Measurements from ENCODE around the gene ZNF397. TPM values are rescaled to one million over a fixed set of nuclear protein-coding genes. Genes with fewer than 3 reads are reported as not detected.

Gene ZNF397
- total RNA-seq, 6 experiments from 2014 or later = 9.1 to 13.1 (median 10.9) TPM

DNA sequence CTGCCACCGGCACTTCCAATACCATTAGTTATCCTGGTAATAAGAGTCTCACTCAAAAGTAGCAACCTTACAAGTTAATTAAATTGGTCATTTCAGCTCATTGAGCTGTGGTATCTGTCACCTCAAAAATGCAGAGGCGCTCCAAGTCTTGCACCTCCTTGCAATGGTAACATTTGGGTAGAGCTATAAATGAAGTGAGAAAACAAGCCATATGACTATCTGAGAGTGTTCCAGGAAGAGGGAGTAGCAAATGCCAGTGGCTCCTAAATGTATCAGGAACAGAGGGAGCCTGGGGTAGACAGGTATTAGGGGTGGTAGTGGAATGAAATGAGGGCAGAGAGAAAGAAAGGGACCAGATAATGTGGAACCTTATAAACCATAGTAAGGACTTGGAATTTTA, 55.2 kb downstream of the ZNF397 start:
- no peak overlapping the region for H3K27ac ChIP-seq
- H3K27me3 ChIP-seq = no peaks in the 10 kb centered on the region
- 93% methylated on average over 2 of the region's 2 CpGs for WGBS (ENCODE audit: insufficient coverage, low coverage, low lambda C conversion rate, missing lambda C conversion rate)
- no peak for DNase-seq
- no peak for TF ChIP-seq POLR2A (IDR thresholded peaks at IDR 0.05)
- TF ChIP-seq, protein P1, sequence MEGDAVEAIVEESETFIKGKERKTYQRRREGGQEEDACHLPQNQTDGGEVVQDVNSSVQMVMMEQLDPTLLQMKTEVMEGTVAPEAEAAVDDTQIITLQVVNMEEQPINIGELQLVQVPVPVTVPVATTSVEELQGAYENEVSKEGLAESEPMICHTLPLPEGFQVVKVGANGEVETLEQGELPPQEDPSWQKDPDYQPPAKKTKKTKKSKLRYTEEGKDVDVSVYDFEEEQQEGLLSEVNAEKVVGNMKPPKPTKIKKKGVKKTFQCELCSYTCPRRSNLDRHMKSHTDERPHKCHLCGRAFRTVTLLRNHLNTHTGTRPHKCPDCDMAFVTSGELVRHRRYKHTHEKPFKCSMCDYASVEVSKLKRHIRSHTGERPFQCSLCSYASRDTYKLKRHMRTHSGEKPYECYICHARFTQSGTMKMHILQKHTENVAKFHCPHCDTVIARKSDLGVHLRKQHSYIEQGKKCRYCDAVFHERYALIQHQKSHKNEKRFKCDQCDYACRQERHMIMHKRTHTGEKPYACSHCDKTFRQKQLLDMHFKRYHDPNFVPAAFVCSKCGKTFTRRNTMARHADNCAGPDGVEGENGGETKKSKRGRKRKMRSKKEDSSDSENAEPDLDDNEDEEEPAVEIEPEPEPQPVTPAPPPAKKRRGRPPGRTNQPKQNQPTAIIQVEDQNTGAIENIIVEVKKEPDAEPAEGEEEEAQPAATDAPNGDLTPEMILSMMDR (IDR thresholded peaks at IDR 0.05) = no peak
- H3K4me1 ChIP-seq = peaks cover 0 to 8% (median 0%) of the 10 kb centered on the region in 4 donors
- intact Hi-C loops (cut with DNase I) = loop anchor here in 1 of 2 donors (10.0 kb wide), 1 partner anchor 51 kb away; the partner anchor contains the start of gene ZNF397
- H3K9me3 ChIP-seq = peaks cover 0 to 13% (median 5%) of the 10 kb centered on the region in 4 donors
- ATAC-seq = no peak
- H3K4me3 ChIP-seq = no peak overlapping the region
- H3K36me3 ChIP-seq = peaks cover 0 to 2% (median 0%) of the 10 kb centered on the region in 4 donors

DNA sequence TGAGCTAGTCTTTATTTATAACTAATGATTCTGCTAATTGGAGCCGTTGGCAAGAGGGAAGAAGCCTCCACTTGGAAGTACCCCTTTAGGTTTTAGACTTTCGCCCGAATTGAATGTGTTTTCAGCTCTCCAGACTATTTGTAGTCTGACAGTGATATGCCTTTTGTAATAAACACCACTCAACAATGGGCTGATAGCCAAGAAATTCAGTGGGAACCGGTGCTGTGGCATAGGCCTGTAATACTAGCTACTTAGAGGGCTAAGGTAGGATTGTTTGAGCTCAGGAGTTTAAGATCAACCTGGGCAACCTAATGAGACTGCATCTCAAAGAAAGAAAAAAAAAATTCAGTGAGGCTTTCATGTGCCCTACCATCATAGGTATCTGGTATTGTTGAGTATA, 62.8 kb downstream of the ZNF397 start:
- no peak for ATAC-seq
- intact Hi-C loops (cut with DNase I) = no loop called here
- no peak overlapping the region for H3K4me3 ChIP-seq

DNA sequence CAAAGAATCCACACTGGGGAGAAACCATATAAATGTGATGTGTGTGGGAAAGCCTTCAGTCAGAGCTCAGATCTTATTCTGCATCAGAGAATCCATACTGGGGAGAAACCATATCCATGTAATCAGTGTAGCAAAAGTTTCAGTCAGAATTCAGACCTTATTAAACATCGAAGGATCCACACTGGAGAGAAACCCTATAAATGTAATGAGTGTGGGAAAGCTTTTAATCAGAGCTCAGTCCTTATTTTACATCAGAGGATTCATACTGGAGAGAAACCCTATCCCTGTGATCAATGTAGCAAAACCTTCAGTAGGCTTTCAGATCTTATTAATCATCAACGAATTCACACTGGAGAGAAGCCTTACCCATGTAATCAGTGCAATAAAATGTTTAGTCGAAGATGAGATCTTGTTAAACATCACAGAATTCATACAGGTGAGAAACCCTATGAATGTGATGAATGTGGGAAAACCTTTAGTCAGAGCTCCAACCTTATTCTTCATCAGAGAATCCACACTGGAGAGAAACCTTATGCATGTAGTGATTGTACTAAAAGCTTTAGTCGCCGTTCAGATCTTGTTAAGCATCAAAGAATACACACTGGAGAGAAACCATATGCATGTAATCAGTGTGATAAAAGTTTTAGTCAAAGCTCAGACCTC, 65.9 kb downstream of the ZNF397 start:
- TF ChIP-seq POLR2A (IDR thresholded peaks at IDR 0.05) = no peak
- TF ChIP-seq, protein P1 (IDR thresholded peaks at IDR 0.05) = no peak
- intact Hi-C loops (cut with DNase I) = no loop called here
- Histone ChIP-seq H3K36me3 (peaks cover 0 to 8% (median 0%) of the 10 kb centered on the region in 4 donors), H3K4me1 (no peaks in the 10 kb centered on the region), H3K27me3 (no peaks in the 10 kb centered on the region), H3K27ac (no peak overlapping the region), H3K9me3 (peaks cover 0 to 73% (median 27%) of the 10 kb centered on the region in 4 donors), H3K4me3 (no peak overlapping the region)
- ATAC-seq (no peak), DNase-seq (no peak)
- 89% methylated on average over 5 of the region's 5 CpGs for WGBS (ENCODE audit: insufficient coverage, low coverage, low lambda C conversion rate, missing lambda C conversion rate)

More for the DNA sequence above, 62.8 kb downstream of the ZNF397 start:
- H3K4me1 ChIP-seq = no peaks in the 10 kb centered on the region
- peaks cover 0 to 67% (median 34%) of the 10 kb centered on the region in 4 donors for H3K9me3 ChIP-seq
- H3K27me3 ChIP-seq = no peaks in the 10 kb centered on the region
- WGBS (ENCODE audit: insufficient coverage, low coverage, low lambda C conversion rate, missing lambda C conversion rate) = 100% methylated on average over 4 of the region's 4 CpGs
- no peak overlapping the region for H3K27ac ChIP-seq
- peaks cover 0 to 8% (median 0%) of the 10 kb centered on the region in 4 donors for H3K36me3 ChIP-seq
- TF ChIP-seq POLR2A (IDR thresholded peaks at IDR 0.05) = no peak
- TF ChIP-seq, protein P1 (IDR thresholded peaks at IDR 0.05) = no peak
- no peak for DNase-seq

Other genes starting within 250 kb of the ZNF397 start
- 10 to 100 TPM; 17.0 to 25.9 (median 21.5) TPM for gene MAPRE2, start 199.6 kb upstream of the ZNF397 start, total RNA-seq
- gene ZSCAN30, start 49.2 kb downstream of the ZNF397 start, total RNA-seq = 1 to 10 TPM; 4.3 to 6.0 (median 5.0) TPM
- gene ZNF24, start 103.4 kb downstream of the ZNF397 start, total RNA-seq = 10 to 100 TPM; 17.7 to 31.5 (median 25.5) TPM
- gene ZNF396, start 136.3 kb downstream of the ZNF397 start, total RNA-seq = 1 to 10 TPM in 4 of 6 experiments, under 1 TPM in 2; 0.62 to 1.9 (median 1.5) TPM